Measurements from ENCODE around the gene PRKN.
"Not testable (repeated sequence)": the region's sequence is repeated elsewhere in the genome, so short reads cannot be mapped to it uniquely, and the experiment has no call there.

Gene PRKN

DNA sequence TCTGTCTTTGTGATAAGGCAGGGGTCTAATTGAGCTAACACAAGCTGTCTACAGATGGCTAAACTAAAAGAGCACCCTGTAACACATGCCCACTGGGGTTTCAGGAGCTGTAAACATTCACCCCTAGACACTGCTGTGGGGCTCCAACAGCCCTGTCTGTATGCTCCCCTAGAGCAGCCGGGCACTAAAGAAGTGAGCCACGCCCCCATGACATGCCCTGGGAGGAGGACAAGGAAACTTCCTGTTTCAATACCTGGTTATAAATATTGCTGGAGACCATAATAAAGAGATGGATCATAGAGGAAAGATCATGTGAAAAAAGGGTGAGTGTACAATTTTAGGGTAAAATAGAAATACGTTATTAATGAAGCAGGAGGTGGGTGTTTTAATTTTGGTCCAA is 786.0 kb downstream of the PRKN start:
- DNase-seq = no peak

GRCh38 chr6:161940519-161940918 is 787.0 kb downstream of the PRKN start:
- no peak for DNase-seq

DNA sequence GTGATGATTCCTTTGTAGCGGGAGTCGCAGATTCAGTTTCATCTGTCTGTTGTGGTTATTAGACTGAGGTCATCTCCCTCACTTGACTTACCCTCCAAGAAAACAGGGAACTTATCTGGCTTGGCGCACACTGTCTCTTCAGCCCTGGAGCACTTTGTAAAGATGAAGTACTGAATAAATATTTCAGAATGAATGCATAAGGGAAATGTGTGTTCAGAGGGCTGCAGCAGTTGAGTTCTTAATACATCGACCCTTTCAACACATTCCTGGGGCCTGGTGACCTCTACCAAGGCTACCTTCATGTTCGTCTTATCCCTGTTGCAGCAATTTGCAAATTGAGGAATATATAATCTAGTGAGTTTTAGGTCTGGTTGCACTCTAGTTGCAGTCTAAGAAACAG is 801.2 kb downstream of the PRKN start:
- DNase-seq = no peak

DNA sequence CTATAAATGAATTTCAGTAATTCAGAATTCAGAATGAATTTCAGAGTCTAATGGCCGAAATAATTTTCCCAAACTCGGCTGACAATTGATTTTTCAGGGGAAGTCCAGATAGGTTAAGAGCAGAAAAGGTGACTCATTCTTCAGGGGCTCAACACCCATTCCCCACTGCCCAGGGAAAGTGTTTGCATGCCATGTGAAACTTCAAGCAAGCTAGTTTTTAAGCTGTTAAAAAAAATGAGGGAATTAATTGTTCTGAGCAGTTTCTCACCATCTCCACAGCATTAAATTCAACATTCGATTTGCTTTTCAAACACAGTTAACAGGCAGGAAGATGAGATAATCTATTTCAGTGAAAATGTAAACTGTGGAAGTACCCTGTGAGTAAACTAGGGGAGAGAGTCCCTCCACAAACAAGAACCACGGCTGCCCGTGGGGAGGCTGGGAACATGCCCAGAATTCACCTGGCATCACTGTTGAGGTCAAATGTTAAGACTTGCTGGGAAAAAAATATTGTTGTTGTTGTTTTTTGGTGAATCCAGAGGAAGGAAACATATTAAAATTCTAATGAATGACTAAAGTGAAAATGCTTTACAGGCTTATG is 803.0 kb downstream of the PRKN start:
- DNase-seq = no peak

GRCh38 chr6:161922631-161923119 is 804.9 kb downstream of the PRKN start:
- DNase-seq = no peak

GRCh38 chr6:161921602-161922395 is 805.8 kb downstream of the PRKN start:
- no peak for DNase-seq

DNA sequence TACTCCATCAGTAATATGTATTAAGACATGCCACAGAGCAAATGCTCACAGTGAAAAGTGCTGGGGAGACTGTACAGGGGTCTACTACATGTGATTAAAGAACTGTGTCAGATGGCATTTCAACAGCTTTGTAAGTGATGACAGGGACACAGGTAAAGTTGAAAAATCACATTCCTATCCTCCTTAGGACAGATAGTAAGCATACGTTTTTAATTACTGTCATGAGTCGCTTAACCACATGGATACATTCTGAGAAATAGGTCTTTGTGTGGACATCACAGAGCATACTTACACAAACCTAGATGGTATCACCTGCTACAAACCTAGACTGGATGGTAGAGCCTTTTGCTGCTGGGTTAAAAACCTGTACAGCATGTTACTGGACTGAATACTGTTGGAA is 807.9 kb downstream of the PRKN start:
- no peak for DNase-seq

DNA sequence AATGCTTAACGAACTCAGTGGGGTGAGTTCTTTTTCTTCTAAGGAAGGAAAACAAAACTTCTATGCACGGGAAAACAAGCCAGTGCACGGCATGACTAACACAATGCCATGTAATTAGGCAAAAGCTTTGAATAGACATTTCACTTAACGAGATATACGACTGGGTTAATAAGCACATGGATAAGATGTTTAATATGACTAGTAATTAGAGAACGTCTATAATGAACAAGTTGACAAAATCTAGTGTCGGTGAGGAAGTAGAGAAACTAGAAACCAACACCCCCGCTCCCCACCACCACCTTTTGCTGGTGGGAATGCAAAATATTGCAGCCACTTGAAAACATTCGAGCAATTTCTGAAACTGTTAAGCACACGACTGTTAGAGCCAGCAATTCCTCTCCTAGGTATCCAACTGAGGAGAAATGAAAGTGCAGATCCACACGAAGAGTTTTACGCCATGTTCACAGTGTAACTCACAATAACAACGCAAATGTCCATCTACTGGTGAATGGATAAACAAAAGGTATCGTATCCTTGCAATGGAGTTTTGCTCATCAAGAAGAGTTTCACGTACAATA is 808.8 kb downstream of the PRKN start:
- no peak for DNase-seq

DNA sequence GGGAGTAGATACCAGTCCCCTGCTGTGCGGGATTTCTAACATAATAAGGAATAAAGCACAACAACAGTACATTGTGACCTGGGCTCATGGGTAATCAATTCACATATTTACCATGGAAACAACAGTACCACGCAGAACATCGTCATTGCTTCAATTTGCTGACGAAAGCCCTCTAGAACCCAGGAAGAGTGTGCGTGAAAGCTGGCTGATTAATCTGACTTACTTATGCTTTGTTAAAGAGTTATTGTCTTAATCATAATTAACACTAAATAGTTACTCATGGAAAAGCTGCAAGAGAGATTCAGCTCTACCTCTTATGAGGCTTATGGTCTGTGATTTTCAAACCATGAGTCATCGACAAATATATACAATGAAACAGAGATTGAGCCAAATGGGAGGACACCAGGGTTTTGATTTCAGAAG is 809.4 kb downstream of the PRKN start:
- DNase-seq = no peak

- DNase-seq = no peak
Measured at GRCh38 chr6:161917645-161918044, 809.9 kb downstream of the PRKN start.

DNA sequence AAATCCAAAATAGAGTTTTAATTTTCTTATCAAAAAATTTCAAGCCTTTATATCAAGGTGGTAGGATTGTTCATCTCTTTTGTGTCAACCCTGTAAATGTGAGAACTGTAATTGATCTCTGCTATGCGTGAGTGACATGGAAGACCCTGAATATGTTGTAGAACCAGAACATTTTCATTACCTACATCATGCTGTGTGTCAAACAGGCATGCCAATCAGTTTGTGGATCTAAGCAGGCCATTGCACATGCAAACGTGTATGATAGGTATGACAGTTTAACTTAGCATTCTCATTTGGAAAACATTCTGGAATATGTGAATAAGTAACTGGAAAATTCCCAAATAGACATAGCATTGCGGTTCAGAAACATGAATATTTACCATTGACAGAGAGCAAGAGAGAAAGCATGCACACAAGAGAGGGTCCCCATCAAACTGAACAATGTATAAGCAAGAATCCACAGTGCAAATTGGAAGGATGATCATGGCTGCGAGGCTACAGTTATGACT is 812.1 kb downstream of the PRKN start:
- DNase-seq = no peak

- DNase-seq = no peak
Measured at GRCh38 chr6:161908872-161909271, 818.7 kb downstream of the PRKN start.

DNA sequence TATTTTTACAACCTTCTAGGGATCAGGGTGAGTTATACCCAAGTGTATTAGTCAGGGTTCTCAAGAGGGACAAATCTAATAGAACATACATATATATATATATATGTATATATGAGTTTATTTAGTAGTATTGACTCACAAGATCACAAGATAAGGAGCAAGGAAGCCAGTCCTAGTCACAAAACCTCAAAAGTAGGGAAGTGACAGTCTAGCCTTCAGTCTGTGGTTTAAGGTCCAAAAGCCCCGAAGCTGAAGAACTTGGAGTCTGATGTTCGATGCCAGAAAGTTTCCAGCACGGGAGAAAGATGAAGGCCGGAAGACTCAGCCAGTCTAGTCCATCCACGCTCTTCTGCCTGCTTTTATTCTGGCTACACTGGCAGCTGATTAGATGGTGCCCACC is 821.0 kb downstream of the PRKN start:
- no peak for DNase-seq

- no peak for DNase-seq
Measured at GRCh38 chr6:161903584-161904212, 823.9 kb downstream of the PRKN start.

GRCh38 chr6:161901740-161902426 is 825.7 kb downstream of the PRKN start:
- DNase-seq = no peak

DNA sequence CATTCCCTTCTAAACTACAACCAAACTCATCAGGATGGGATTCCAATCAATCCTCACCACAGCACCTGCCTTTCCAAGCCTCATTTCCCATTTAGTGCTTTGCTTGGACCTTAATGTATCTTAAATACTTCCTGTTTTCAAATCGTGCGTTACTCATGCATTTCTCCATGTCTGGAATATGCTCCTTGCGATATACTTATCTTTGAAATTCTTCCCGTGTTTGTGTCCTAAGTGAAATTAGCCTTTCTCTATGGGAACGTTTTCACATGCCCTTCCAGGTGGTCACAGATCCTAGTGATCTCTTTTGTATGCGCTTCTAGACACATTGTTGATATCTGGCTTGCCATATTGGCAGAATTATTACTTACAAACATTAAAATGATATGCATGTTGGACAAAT is 833.1 kb downstream of the PRKN start:
- DNase-seq = no peak

- no peak for DNase-seq
Measured at GRCh38 chr6:161891542-161891941, 836.0 kb downstream of the PRKN start.

GRCh38 chr6:161890832-161891297 is 836.7 kb downstream of the PRKN start:
- no peak for DNase-seq

DNA sequence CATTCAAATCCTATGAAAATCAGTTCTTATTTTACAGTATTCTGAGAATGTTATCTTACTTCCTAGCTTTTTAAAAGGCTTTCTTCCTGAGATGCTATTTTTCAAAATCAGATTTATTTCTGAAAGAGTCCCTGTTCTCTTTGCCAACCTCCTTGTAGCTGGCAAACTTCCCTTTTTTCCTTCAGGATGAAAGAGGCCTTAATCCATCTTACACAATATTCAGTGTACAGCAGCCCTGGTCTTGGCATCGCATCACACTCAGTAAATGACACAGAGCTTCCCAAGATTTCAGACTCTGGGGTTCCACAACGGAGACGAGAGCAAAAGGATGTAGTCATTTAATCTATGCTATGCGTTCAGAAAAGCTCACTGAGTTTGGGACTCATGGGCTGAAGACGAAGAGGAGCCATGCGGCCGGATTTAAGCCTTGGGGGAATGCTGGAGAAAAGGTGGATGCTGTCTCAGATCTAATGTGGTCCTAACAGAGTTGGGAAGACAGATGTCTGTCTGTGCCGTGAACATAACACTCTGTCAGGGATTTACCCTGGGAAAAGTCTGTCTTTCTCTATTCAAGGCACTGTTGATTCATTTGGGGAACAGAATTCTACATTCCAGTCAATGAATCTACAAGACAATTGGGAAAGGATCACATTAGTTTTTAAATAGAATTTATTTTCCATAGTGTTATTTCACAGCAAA is 837.3 kb downstream of the PRKN start:
- no peak for DNase-seq

- no peak for DNase-seq
Measured at GRCh38 chr6:161889324-161889723, 838.2 kb downstream of the PRKN start.

DNA sequence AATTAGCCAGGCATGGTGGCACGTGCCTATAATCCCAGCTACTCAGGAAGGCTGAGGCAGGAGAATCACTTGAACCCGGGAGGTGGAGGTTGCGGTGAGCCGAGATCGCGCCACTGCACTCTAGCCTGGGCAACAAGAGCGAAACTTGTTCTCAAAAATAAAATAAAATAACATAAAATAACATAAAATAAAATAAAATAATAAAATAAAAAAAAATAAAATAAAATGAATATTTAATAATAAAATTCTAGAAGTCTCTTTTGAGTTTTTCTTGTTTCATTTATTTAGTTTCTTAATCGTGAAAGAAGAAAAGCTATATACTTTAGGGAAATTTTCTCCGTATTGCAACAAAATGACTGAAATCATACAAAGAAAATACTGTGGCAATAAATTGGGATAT is 841.0 kb downstream of the PRKN start:
- not testable (repeated sequence) for DNase-seq

- DNase-seq = no peak
Measured at GRCh38 chr6:161884782-161885181, 842.8 kb downstream of the PRKN start.
